Epithelial cell of proximal tubule (primary cell): ENCODE data around the gene NTM. TPM values are rescaled to one million over a fixed set of nuclear protein-coding genes. Genes with fewer than 3 reads are reported as not detected.

Experiments used
- DNase-seq: peaks from one replicate; pipeline ENCODE4 v3.0.0-alpha.2; 2011; ENCODE audit warnings: low read depth
- H3K4me3 ChIP-seq: 2 replicates; pipeline ENCODE4 v1.5.1; 2011; ENCODE audit warnings: low read depth, mild to moderate bottlenecking, low read length
- CTCF ChIP-seq: conservative IDR thresholded peaks from 2 replicates; pipeline ENCODE4 v1.5.1; 2012; ENCODE audit warnings: low read depth, mild to moderate bottlenecking, low read length
- total RNA-seq: library from RNA; depleted of rRNA; stranded (reverse); fragments of >200 nt; gene quantifications from 2 replicates; pipeline ENCODE4 v1.2.3, GENCODE V29; 2015

Gene NTM
- total RNA-seq, 1 donor from 2014 or later: 5.3 TPM

- DNase-seq: no peak
- no peak for TF ChIP-seq CTCF
- H3K4me3 ChIP-seq: no peak overlapping the region
Observed at GRCh38 chr11:131540676-131541075, 170.3 kb downstream of the NTM start.

- no peak for TF ChIP-seq CTCF
- DNase-seq: no peak
- H3K4me3 ChIP-seq: no peak overlapping the region
Observed at GRCh38 chr11:131543389-131544025, 173.1 kb downstream of the NTM start.

- DNase-seq: no peak
- TF ChIP-seq CTCF: no peak
- no peak overlapping the region for H3K4me3 ChIP-seq
Observed at GRCh38 chr11:131544591-131544990, 174.2 kb downstream of the NTM start.

- no peak for TF ChIP-seq CTCF
- no peak for DNase-seq
- no peak overlapping the region for H3K4me3 ChIP-seq
Observed at GRCh38 chr11:131546218-131546895, 175.9 kb downstream of the NTM start.

GRCh38 chr11:131549099-131549498 is 178.7 kb downstream of the NTM start:
- no peak for DNase-seq
- no peak for TF ChIP-seq CTCF
- no peak overlapping the region for H3K4me3 ChIP-seq

GRCh38 chr11:131549770-131550169 is 179.4 kb downstream of the NTM start:
- H3K4me3 ChIP-seq: no peak overlapping the region
- DNase-seq: no peak
- no peak for TF ChIP-seq CTCF

- no peak for TF ChIP-seq CTCF
- no peak for DNase-seq
- no peak overlapping the region for H3K4me3 ChIP-seq
Observed at GRCh38 chr11:131560287-131560686, 189.9 kb downstream of the NTM start.
